ENCODE data around the gene PRKG1.

DNA sequence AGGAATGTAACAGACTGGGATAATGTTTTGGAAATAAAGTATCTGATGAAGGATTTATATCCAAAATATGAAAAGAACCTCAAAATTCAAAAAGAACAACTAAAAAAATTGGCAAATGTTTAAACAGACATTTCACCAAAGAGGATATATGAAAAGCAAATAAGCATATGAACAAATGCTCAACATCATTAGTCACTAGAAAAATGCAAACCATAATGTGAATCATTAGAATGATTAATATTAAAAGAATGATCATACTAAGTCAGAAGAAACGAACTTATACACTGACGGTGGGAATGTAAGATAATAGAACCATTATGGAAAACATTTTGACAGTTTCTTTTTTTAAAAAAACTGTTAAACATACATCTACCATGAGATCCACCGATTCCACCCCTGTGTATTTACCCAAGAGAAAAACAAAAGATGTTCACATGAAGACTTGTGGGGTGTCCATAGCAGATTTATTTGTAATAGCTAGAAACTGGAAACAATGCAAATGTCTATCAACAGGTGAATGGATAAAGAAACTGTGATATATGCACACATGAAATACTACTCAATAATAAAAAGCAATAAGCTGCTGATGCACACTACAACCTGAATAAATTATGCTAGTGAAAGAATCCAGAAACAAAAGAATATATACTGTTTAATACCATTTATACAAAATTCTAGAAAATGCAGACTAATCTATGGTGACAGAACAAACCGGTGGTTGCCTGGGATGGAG lies 35.7 kb downstream of the PRKG1 start:
- TF ChIP-seq, protein P1, sequence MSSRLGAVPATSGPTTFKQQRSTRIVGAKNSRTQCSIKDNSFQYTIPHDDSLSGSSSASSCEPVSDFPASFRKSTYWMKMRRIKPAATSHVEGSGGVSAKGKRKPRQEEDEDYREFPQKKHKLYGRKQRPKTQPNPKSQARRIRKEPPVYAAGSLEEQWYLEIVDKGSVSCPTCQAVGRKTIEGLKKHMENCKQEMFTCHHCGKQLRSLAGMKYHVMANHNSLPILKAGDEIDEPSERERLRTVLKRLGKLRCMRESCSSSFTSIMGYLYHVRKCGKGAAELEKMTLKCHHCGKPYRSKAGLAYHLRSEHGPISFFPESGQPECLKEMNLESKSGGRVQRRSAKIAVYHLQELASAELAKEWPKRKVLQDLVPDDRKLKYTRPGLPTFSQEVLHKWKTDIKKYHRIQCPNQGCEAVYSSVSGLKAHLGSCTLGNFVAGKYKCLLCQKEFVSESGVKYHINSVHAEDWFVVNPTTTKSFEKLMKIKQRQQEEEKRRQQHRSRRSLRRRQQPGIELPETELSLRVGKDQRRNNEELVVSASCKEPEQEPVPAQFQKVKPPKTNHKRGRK (CRISPR knock-in tag; IDR thresholded peaks at IDR 0.05; ENCODE audit: borderline replicate concordance), result no peak
- TF ChIP-seq JUN (CRISPR knock-in tag; IDR thresholded peaks at IDR 0.05) (no peak), MYBL2 (CRISPR knock-in tag; IDR thresholded peaks at IDR 0.05) (no peak), ESRRA (CRISPR knock-in tag; IDR thresholded peaks at IDR 0.05; ENCODE audit: borderline replicate concordance) (no peak)
- TF ChIP-seq, protein P2, sequence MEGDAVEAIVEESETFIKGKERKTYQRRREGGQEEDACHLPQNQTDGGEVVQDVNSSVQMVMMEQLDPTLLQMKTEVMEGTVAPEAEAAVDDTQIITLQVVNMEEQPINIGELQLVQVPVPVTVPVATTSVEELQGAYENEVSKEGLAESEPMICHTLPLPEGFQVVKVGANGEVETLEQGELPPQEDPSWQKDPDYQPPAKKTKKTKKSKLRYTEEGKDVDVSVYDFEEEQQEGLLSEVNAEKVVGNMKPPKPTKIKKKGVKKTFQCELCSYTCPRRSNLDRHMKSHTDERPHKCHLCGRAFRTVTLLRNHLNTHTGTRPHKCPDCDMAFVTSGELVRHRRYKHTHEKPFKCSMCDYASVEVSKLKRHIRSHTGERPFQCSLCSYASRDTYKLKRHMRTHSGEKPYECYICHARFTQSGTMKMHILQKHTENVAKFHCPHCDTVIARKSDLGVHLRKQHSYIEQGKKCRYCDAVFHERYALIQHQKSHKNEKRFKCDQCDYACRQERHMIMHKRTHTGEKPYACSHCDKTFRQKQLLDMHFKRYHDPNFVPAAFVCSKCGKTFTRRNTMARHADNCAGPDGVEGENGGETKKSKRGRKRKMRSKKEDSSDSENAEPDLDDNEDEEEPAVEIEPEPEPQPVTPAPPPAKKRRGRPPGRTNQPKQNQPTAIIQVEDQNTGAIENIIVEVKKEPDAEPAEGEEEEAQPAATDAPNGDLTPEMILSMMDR (IDR thresholded peaks at IDR 0.05), result no peak
- TF ChIP-seq, protein P3, sequence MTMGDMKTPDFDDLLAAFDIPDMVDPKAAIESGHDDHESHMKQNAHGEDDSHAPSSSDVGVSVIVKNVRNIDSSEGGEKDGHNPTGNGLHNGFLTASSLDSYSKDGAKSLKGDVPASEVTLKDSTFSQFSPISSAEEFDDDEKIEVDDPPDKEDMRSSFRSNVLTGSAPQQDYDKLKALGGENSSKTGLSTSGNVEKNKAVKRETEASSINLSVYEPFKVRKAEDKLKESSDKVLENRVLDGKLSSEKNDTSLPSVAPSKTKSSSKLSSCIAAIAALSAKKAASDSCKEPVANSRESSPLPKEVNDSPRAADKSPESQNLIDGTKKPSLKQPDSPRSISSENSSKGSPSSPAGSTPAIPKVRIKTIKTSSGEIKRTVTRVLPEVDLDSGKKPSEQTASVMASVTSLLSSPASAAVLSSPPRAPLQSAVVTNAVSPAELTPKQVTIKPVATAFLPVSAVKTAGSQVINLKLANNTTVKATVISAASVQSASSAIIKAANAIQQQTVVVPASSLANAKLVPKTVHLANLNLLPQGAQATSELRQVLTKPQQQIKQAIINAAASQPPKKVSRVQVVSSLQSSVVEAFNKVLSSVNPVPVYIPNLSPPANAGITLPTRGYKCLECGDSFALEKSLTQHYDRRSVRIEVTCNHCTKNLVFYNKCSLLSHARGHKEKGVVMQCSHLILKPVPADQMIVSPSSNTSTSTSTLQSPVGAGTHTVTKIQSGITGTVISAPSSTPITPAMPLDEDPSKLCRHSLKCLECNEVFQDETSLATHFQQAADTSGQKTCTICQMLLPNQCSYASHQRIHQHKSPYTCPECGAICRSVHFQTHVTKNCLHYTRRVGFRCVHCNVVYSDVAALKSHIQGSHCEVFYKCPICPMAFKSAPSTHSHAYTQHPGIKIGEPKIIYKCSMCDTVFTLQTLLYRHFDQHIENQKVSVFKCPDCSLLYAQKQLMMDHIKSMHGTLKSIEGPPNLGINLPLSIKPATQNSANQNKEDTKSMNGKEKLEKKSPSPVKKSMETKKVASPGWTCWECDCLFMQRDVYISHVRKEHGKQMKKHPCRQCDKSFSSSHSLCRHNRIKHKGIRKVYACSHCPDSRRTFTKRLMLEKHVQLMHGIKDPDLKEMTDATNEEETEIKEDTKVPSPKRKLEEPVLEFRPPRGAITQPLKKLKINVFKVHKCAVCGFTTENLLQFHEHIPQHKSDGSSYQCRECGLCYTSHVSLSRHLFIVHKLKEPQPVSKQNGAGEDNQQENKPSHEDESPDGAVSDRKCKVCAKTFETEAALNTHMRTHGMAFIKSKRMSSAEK (CRISPR knock-in tag; IDR thresholded peaks at IDR 0.05; ENCODE audit: borderline replicate concordance), result no peak
- TF ChIP-seq, protein P4, sequence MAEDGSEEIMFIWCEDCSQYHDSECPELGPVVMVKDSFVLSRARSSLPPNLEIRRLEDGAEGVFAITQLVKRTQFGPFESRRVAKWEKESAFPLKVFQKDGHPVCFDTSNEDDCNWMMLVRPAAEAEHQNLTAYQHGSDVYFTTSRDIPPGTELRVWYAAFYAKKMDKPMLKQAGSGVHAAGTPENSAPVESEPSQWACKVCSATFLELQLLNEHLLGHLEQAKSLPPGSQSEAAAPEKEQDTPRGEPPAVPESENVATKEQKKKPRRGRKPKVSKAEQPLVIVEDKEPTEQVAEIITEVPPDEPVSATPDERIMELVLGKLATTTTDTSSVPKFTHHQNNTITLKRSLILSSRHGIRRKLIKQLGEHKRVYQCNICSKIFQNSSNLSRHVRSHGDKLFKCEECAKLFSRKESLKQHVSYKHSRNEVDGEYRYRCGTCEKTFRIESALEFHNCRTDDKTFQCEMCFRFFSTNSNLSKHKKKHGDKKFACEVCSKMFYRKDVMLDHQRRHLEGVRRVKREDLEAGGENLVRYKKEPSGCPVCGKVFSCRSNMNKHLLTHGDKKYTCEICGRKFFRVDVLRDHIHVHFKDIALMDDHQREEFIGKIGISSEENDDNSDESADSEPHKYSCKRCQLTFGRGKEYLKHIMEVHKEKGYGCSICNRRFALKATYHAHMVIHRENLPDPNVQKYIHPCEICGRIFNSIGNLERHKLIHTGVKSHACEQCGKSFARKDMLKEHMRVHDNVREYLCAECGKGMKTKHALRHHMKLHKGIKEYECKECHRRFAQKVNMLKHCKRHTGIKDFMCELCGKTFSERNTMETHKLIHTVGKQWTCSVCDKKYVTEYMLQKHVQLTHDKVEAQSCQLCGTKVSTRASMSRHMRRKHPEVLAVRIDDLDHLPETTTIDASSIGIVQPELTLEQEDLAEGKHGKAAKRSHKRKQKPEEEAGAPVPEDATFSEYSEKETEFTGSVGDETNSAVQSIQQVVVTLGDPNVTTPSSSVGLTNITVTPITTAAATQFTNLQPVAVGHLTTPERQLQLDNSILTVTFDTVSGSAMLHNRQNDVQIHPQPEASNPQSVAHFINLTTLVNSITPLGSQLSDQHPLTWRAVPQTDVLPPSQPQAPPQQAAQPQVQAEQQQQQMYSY (CRISPR knock-in tag; IDR thresholded peaks at IDR 0.05), result no peak

Measured in WTC11 (cell line).